Measurements from ENCODE around the gene ATP6V0B. TPM values are rescaled to one million over a fixed set of nuclear protein-coding genes. Genes with fewer than 3 reads are reported as not detected.

ATP6V0B gene
- total RNA-seq (2014; rRNA removed; shearing (Covaris generic)), result 193 and 213 TPM in 2 replicates

DNA sequence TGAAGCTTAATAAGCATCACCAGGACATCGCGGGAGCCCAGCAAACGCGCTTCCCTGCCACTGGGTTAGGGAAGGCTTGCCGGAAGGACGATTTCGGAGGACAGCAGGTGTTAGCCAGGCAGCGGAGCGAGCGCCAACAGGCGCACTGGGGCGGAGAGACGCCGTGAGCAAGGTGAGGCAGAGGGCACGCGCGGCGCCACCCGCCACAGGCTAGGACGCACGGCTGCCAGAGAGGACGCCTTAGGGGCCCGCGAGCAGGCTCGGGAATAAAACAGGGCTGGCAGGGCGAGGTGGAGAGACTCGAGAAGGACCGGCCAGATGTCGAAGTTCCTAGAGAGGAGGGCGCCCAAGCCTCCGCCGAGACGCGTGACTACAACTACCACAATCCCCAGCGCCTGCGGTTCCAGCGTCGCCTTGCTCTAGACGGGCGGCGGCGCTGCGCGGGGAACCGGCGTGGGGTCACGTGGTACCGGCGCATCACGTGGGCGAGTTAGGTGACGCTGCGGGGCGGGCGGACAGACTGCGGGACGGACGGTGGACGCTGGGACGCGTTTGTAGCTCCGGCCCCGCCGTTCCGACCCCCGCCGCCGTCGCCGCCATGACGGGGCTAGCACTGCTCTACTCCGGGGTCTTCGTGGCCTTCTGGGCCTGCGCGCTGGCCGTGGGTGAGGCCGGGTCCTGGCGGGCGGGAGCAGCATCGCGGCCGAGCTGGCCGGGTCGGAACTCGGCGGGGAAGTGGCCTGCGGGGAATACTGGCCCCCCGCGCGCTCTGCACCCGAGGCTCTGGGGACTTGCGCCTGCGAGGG is at the start of gene ATP6V0B:
Gene ATP6V0B (plus strand): TSS at position 518 of the 806 bp plus-strand sequence. CDS start 81 bp downstream, at position 599.
- peak; percentile 95 for DNase-seq (ENCODE audit: low spot score)

DNA sequence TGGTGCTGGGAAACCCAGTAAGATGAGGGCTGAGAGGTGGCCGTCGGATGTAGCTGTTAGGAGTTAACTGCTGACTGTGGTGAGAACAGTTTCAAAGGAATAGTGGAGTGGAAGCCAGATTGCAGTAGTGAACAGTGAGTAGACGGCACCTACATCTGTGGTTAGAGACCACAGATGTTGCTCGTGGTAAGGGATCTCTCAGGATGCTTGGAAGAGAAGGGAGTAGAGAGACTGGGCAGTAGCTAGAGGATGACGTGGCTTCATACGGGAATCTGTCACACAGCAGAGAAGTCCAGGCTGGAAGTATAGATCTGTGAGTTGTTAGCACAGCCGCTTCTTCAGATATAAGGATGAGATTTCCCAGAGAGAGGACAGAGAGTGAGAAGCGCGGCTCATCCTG is 48.9 kb upstream of the ATP6V0B start:
- DNase-seq (ENCODE audit: low spot score), result no peak

DNA sequence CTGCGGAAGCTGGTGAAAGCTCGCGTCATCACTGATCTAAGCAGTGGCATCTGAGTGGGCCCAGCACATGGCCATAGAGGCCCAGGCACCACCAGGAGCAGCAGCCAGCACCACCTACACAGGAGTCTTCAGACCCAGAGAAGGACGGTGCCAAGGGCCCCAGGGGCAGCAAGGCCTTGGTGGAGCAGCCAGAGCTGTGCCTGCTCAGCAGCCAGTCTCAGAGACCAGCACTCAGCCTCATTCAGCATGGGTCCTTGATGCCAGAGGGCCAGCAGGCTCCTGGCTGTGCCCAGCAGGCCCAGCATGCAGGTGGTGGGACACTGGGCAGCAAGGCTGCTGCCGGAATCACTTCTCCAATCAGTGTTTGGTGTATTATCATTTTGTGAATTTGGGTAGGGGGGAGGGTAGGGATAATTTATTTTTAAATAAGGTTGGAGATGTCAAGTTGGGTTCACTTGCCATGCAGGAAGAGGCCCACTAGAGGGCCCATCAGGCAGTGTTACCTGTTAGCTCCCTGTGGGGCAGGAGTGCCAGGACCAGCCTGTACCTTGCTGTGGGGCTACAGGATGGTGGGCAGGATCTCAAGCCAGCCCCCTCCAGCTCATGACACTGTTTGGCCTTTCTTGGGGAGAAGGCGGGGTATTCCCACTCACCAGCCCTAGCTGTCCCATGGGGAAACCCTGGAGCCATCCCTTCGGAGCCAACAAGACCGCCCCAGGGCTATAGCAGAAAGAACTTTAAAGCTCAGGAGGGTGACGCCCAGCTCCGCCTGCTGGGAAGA is 44.4 kb upstream of the ATP6V0B start:
- DNase-seq (ENCODE audit: low spot score), result no peak

DNA sequence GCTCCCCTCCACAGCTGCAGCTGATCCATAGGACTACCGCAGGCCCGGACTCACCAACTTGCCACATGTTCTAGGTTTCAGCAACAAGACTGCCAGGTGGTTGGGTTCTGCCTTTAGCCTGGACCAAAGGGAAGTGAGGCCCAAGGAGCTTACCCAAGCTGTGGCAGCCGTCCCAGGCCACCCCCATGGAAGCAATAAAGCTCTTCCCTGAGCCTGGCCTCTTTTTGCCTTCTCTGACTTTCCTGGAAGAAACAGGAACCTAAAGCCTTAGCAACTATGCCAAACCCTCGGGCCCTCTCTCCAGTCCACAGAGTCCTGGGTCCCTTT is 43.8 kb upstream of the ATP6V0B start:
- DNase-seq (ENCODE audit: low spot score), result no peak

DNA sequence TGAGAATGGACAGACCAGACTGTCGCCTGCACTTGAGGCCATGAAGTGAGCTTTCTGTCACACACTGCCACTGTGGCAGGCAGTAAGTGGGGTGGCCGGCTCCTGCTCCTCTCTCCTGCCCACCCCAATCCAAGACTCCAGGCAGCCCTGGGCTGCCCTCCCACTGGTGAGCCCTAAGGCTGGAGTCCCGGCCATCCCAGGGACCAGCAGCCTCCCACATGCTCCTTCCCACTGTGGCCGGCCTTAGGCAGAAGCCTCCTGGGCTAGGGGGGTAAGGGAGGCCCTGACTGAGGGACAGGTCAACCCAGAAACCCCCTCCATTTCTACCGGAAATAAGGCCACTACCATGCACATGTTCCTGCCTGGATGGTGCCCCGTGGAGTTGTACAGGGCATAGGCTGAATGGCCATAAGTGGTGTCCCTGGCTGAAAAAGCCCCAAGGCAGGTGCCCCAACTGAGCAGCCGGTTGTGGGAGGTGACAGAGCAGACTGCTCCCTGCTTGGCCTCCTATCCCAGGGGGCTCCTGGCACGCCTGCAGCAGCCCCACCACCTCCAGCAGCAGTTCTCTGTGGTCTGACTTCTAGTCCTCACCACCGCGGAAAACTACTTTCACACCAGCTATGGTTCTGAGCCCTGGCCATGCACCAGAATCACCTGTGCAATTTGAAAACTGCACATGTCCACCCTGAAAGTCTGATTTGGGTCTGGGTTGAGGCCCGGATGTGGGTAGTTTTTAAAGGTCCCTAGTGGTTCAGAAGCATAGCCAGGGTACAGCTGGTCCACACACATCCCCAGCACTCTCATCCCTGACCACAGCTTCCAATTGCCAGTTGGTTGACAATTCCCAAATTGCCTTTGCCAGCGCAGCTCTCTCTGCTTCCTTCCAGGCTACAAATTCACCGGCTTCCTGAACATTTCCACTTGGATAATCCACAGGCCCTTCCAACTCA is 42.8 kb upstream of the ATP6V0B start:
- DNase-seq (ENCODE audit: low spot score), result no peak

DNA sequence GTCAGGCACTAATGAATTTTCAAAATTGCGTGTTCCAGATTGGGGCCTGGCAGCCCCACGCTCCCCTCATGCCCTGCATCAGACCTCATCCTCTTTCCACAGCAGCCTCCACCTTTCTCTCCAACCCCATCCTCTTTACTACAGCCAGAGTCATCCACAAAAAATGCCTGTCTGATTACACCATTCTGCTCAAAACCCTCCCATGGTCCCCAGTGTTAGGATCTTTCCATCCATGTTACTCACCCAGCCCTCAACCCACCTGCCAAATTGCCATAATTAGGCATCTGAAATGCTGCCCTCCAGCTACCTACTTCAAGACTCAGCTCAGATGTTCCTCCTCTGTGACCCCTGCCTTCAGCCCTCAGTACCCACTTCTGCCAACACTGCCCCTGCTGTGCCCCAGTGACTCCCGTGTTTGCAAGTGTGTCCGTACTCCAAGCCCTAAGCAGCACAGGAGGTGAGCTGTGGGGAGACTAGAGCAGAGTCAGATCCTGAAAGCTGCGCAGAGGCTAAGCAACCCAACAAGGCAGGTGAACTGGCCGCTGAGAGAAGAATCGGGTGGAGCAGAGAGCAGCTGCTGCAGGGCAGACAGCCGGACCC is 41.9 kb upstream of the ATP6V0B start:
- no peak for DNase-seq (ENCODE audit: low spot score)

DNA sequence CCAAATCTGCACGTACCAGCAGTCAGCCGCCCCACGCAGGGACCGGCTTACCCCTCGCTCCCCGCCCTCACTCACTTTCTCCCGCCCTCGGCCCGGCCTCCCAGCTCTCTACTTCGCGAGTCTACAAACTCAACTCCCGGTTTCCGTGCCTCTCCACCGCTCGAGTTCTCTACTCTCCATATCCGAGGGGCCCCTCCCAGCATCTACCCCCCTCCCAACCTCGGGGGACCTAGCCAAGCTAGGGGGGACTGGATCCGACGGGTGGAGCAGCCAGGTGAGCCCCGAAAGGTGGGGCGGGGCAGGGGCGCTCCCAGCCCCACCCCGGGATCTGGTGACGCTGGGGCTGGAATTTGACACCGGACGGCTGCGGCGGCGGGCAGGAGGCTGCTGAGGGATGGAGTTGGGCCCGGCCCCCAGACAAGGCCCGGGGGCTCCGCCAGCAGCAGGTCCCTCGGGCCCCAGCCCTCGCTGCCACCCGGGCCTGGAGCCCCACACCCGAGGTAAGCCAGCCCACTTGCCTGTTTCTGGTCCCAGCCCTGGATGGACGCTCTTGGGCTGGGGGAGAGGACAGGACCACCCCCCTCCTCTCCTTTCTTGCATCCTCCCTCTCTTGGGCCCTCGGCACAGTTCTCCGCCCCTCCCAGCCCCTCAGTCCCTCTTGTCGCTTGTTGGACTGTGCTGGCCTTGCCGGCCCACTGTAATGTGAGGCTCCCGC is 41.2 kb upstream of the ATP6V0B start, which contains the start of gene ARTN:
Gene ARTN (plus strand): TSS at position 416 of the 715 bp plus-strand sequence. CDS start 1,856 bp downstream, outside the sequence.
- no peak for DNase-seq (ENCODE audit: low spot score)

DNA sequence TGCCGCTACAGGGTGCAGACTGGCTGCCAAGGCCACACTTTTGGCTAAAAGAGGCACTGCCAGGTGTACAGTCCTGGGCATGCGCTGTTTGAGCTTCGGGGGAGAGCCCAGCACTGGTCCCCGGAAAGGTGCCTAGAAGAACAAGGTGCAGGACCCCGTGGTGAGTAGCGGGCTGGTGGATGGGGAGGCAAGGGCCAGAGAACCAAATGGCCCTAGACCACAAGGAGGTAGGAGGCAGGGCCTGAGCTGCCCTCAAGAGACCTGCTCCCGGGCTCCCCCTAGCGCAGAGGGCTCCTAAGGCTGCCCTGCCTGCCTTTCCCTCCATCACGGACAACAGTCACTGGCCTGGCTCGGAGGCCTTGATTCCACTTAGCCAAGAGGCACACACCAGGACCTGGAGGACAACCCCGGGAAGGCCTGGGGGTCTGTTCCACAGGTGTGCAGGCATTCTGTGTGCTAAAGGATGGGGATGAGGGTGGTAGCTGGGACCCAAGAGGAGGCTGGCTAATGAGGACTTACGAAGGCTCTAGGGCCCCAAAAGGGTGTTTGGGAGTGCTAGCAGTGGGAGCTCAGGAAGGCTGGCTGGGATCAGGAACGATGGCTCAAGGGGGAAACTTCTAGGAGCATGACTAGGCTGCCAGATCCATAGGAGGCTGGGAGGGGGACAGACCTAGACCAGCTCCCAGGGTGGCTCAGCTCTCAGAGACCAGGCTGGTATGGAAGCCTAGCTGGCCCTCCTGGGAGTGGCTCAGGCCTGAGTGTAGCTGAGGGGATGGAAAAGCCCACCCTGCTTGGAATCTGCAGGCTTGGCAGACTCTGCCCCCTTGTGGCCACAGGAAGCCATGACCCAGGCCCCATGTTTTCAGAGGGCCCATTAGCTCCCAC is 40.4 kb upstream of the ATP6V0B start:
- DNase-seq (ENCODE audit: low spot score), result peak; percentile 61

DNA sequence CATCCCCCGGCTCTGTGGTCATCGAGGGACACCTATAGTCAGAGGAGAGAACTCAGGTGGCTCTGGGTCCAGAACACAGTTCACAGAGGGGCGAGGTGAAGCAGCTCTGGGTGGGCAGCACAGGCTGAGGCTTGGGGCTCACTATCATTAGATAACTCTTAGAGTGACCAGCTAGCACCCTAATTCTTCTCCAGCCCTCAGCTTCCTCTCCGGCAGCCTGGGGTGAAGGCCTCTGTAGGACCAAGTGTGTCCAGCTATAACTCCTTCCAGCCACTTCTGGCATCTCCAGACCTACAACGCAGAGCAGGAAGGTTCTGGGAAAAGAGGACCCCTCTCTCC is 39.8 kb upstream of the ATP6V0B start:
- no peak for DNase-seq (ENCODE audit: low spot score)

DNA sequence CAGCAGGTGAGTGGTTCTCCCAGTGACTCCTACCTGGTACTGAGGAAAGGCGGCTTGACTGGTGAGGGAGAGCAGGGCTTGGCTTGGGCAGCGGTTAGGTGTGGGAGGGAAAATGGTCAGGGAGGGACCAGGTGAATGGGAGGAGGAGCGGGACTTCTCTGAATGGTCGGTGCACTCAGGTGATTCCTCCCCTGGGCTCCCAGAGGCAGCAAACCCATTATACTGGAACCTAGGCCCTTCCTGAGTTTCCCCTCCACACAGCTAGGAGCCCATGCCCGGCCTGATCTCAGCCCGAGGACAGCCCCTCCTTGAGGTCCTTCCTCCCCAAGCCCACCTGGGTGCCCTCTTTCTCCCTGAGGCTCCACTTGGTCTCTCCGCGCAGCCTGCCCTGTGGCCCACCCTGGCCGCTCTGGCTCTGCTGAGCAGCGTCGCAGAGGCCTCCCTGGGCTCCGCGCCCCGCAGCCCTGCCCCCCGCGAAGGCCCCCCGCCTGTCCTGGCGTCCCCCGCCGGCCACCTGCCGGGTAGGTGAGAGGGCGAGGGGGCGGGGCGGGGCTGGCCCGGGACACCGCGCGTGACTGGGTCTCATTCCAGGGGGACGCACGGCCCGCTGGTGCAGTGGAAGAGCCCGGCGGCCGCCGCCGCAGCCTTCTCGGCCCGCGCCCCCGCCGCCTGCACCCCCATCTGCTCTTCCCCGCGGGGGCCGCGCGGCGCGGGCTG is 38.9 kb upstream of the ATP6V0B start:
- no peak for DNase-seq (ENCODE audit: low spot score)

DNA sequence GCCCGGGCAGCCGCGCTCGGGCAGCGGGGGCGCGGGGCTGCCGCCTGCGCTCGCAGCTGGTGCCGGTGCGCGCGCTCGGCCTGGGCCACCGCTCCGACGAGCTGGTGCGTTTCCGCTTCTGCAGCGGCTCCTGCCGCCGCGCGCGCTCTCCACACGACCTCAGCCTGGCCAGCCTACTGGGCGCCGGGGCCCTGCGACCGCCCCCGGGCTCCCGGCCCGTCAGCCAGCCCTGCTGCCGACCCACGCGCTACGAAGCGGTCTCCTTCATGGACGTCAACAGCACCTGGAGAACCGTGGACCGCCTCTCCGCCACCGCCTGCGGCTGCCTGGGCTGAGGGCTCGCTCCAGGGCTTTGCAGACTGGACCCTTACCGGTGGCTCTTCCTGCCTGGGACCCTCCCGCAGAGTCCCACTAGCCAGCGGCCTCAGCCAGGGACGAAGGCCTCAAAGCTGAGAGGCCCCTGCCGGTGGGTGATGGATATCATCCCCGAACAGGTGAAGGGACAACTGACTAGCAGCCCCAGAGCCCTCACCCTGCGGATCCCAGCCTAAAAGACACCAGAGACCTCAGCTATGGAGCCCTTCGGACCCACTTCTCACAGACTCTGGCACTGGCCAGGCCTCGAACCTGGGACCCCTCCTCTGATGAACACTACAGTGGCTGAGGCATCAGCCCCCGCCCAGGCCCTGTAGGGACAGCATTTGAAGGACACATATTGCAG is 38.2 kb upstream of the ATP6V0B start:
- DNase-seq (ENCODE audit: low spot score), result no peak

DNA sequence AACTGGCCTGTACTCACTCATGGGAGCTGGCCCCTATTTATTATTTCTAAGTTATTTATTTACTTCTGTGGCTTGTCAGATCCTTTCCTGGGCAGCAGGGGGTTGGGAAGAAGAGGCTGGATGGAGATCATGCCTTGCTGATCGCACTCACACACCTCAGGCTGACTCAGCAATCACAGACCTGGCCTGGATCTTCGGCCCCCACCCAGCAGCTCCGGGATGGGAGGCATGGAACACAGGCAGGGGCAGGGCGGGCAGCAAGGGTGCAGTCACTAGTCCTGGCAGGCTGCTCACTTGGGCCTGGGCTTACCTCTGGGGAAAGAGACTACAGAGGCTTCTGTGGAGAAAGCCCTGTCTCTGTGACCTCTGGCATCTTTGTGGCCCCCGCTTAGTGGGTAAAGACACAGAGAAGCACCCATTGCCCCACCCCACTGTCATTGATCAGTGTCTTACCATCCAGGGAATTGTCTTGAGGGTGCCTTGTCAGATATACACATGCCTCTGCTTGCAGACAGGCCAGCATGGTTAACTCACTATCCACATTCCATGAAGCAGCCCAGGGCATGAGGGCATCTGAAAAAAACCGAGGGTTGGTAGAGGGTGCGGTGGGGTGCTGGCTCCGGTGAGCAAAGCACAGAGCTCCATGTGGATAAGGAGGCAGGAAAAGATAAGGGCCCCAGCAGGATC is 37.4 kb upstream of the ATP6V0B start:
- DNase-seq (ENCODE audit: low spot score), result no peak

DNA sequence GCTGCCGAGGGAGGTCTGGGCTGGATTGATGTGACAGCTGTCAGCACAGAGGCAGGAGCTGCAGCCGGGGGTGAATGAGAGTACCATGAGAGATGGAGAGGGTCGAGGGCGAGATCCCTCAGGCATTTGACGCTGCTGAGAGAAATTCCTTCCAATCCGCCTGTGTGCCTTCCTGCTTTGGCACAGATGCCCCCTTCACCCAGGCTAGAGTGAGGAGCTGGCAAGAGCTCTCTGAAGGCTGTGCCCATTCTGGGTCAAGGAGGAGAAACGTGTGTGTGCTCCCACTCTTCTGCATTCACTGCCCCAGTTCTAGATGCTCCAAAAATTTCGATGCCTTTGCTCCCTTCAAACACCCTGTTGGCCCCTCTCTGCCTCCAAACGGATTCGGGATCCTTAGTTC is 36.4 kb upstream of the ATP6V0B start:
- no peak for DNase-seq (ENCODE audit: low spot score)

DNA sequence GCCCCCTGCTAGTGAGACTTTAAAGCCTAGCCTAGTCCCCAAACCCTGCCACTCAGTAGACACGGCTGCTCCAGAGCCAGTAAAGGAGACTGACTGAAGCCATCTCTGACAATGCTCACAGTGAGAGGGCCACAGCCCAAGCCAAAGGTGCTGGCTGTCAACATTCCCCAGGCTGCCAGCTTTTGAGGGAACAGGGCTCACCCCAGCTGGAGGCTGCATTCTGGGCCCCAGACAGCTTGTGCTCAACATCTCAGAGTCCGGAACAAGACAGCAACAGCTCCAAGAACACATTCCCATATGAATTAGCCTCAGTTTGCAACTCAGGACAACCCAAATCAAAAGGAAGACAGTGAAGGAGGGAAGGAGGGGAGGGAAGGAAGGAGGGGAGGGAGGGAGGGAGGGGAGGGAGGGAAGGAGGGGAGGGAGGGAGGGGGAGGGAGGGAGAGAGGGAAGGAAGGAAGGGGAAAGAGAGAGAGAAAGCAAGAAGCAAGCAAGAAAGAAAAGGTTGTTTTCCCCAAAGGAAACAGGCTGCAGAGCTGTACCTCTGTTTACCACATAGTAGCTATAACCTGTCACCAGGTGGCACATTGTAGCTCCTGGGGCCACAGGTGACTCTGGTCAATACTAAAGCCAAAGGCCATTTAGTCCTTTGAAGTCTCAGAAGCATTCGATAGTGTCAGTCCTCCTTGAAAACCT is 35.7 kb upstream of the ATP6V0B start:
- DNase-seq (ENCODE audit: low spot score), result no peak

DNA sequence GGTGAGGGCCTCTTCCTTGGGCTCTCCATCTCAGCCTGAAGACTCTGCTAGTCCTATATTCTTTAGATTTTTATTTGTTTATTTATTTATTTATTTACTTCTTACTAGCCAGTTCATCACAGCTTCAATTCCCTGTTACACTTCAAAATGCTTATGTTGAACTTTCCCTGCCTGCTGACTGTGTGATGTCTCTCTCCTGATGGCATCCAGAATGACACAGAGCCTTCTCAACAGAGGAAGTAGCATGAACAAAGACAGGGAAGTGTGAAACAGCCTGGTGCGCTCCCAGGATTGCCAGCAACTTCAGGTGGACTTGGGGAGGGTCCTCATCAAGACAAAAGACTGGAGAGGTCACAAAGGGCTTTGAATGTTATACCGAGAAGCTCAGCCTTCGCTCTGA is 32.3 kb upstream of the ATP6V0B start:
- no peak for DNase-seq (ENCODE audit: low spot score)

DNA sequence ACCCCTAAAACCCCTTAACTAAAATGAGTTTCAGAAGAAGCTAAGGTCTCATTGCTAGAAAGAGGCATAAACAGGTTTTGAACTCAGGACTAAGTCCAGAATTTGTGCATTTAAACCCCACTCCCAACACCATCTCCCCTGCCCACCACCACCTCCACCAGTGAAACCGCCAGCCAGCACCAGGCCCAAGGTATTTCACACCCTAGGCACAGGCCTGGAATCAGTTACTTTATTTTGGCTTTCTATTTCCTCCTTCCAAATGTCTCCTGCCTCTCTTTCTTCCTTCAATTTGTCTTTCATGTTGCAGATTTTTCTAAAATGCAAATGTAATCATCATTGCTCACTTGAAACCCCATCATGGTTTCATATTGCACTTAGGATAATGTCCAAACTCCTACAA is 29.9 kb upstream of the ATP6V0B start:
- DNase-seq (ENCODE audit: low spot score), result no peak

DNA sequence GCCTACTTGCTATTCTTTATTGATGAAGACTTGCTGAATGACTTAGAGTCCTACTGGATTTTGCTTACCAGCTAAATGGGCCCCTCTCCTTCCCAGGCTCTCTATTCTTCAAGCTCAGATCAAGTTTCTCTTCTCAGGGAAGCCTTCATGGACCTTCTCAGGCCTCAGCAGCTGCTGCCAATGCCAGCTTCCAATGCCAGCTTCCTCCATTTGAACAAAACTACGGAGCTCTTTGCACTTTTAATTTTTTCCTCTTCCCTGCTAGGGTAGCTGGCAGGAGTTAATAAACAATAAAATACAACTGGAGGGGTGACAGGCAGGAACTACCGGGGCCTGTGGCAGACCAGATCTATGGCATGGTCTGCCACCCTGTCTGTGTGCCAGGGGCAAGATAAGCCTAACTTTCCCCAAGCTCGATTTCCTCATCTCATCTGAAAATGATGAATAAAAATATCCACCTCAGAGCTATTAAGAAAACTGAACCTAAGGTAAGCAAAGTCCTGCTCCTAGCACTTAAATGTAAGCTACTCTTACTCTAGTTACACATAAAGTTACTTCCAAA is 29.0 kb upstream of the ATP6V0B start:
- DNase-seq (ENCODE audit: low spot score), result no peak
